ENCODE measurements around the gene STRN4.

DNA sequence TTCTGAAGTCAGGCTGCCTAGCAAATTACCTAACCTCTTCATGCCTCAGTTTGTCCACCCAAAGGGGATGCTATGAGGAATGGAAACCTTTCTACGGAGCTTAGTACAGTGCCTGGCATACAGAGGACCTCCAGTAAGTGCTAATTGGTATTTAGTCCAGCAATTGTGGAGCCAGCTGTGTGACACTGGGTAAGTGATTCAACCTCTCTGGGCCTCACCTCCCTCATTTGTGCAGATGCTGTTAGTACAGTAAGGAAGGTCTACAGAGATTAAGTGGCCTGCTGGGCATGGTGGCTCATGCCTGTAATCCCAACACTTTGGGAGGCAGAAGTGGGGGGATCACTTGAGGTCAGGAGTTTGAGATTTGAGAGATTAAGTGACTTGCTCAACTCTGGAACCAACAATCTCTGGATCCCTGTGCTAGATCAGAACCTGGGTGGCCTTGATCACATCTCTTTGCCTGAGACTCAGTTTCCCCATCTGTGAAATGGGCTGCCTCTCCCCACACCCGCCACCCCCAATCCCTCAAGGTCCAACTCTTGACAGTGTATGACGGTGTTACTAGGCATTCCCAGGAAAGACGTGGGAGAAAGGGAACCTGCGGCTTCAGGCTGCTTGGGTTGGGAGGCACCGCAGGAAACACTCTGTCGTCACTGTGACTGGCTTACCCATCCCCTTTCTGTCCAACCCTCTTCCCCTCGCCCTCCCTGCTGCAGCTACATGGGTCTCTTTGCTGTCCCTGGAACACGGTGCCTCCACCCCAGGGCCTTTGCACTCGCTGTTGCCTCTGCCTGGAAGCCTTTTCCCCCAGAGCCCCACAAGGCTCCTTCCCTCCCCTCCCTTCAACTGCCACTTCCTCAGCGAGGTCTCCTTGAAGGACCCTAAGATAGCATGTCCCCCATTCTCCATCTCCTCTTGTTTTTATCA is 47.6 kb downstream of the STRN4 start:
- TF ChIP-seq GATA2 (IDR thresholded peaks at IDR 0.05; ENCODE audit: low read depth, low read length) = no peak
- no peak for TF ChIP-seq GATA3 (IDR thresholded peaks at IDR 0.05; ENCODE audit: low read depth, low read length)

Data from SH-SY5Y (cell line).